OCI-LY7 (cell line): ENCODE data around the gene OAS3. TPM values are rescaled to one million over a fixed set of nuclear protein-coding genes. Genes with fewer than 3 reads are reported as not detected.

Source experiments
- Bru-seq: library from RNA; stranded (reverse); fragments of 400-500 nt; gene quantifications from one replicate; lab custom pipeline; 2021; lab: Mats Ljungman, UMichigan
- BruChase-seq, 2 experiments: library from RNA; stranded (reverse); fragments of 400-500 nt; gene quantifications; one replicate each; lab custom pipeline; 2021; lab: Mats Ljungman, UMichigan
- BruUV-seq: library from RNA; stranded (reverse); fragments of 400-500 nt; replicated peaks from 2 replicates; lab custom pipeline; 2021; lab: Mats Ljungman, UMichigan
- CTCF ChIA-PET: fragments of 300-600 bp; sonication (Branson Sonifier 250); formaldehyde crosslinking; loops from one replicate; lab custom pipeline; 2022; ENCODE audit warnings: antibody characterized with exemption; ENCODE audit not compliant: unreplicated experiment; lab: Charles Lee
- POLR2A ChIA-PET: fragments of 300-600 bp; sonication (Branson Sonifier 250); formaldehyde crosslinking; loops from one replicate; lab custom pipeline; 2022; ENCODE audit warnings: antibody characterized with exemption; lab: Charles Lee
- DNase-seq: peaks from one replicate; pipeline ENCODE4 v3.0.0-alpha.2; 2015; ENCODE audit warnings: low spot score
- H2AFZ ChIP-seq: fragments of 200-600 bp; sonication (generic), shearing (Covaris generic); 2 replicates; pipeline ENCODE4 v1.6.1; 2014; ENCODE audit warnings: mild to moderate bottlenecking, antibody characterized with exemption, low read length, moderate library complexity
- H3K27ac ChIP-seq: fragments of 200-600 bp; sonication (generic); 2 replicates; pipeline ENCODE4 v1.5.1; 2014; ENCODE audit warnings: mixed run types, low read depth, mild to moderate bottlenecking, moderate library complexity, low read length, inconsistent platforms; ENCODE audit not compliant: poor library complexity, severe bottlenecking
- H3K36me3 ChIP-seq: fragments of 200-600 bp; sonication (generic); 2 replicates; pipeline ENCODE4 v1.6.1; 2014; ENCODE audit warnings: mild to moderate bottlenecking, antibody characterized with exemption, low read length, moderate library complexity, mixed read lengths; ENCODE audit not compliant: insufficient read depth
- H3K4me1 ChIP-seq: fragments of 200-600 bp; sonication (generic); 2 replicates; pipeline ENCODE4 v1.5.1; 2014; ENCODE audit warnings: mild to moderate bottlenecking, low read length; ENCODE audit not compliant: insufficient read depth, poor library complexity, severe bottlenecking
- H3K4me2 ChIP-seq: fragments of 200-600 bp; sonication (generic); 2 replicates; pipeline ENCODE4 v1.6.1; 2014; ENCODE audit warnings: mild to moderate bottlenecking, low read length
- H3K4me3 ChIP-seq: fragments of 200-600 bp; sonication (generic); 2 replicates; pipeline ENCODE4 v1.5.1; 2014; ENCODE audit warnings: mild to moderate bottlenecking, low read depth, low read length; ENCODE audit not compliant: poor library complexity, severe bottlenecking
- H3K79me2 ChIP-seq: fragments of 200-600 bp; sonication (generic); 2 replicates; pipeline ENCODE4 v1.6.1; 2016; ENCODE audit warnings: low read depth, mild to moderate bottlenecking, low read length, moderate library complexity, mixed read lengths; ENCODE audit not compliant: insufficient read depth
- H3K9me2 ChIP-seq: fragments of 200-600 bp; sonication (generic); 2 replicates; pipeline ENCODE4 v1.6.1; 2016; ENCODE audit warnings: mild to moderate bottlenecking, low read length, mixed read lengths; ENCODE audit not compliant: insufficient read depth
- H3K9me3 ChIP-seq: fragments of 200-600 bp; sonication (generic); 2 replicates; pipeline ENCODE4 v1.6.1; 2014; ENCODE audit warnings: mild to moderate bottlenecking, mixed run types, low read length, mixed read lengths
- H4K20me1 ChIP-seq: fragments of 200-600 bp; sonication (generic); 2 replicates; pipeline ENCODE4 v1.6.1; 2014; ENCODE audit warnings: mild to moderate bottlenecking, antibody characterized with exemption, low read length, moderate library complexity, mixed read lengths; ENCODE audit not compliant: insufficient read depth
- CTCF ChIP-seq: fragments of 200-600 bp; sonication (generic); conservative IDR thresholded peaks from 2 replicates; pipeline ENCODE4 v1.5.1; 2014; ENCODE audit warnings: mild to moderate bottlenecking, antibody characterized with exemption, low read length, moderate library complexity, mixed read lengths
- EZH2phosphoT487 ChIP-seq: fragments of 200-600 bp; sonication (generic); IDR thresholded peaks from 2 replicates; pipeline ENCODE4 v1.6.1; 2018; ENCODE audit warnings: low read depth, borderline replicate concordance, mild to moderate bottlenecking, mixed run types, antibody characterized with exemption, low read length, moderate library complexity, mixed read lengths
- intact Hi-C: fragments of 100-400 bp; cut with micrococcal nuclease; formaldehyde crosslinking; loops from one replicate; pipeline ENCODE4 v1.10.0; 2022; ENCODE audit not compliant: unreplicated experiment
- long read RNA-seq: library from polyadenylated mRNA; stranded (forward); transcript quantifications from one replicate; pipeline ENCODE4 v2.0.0, GENCODE V29; 2022
- total RNA-seq, 2 experiments: library from RNA; depleted of rRNA in 1 of 2; stranded (reverse); fragments of >200 nt in 1 of 2; shearing (Covaris generic) in 1 of 2; gene quantifications; 2 replicates each; pipeline ENCODE4 v1.2.3, GENCODE V29; 2014 to 2022

The OAS3 gene
- total RNA-seq (2014; rRNA removed; shearing (Covaris generic)) (0.79 and 4.7 TPM in 2 replicates), total RNA-seq (2022) (5.4 and 9.2 TPM in 2 replicates), Bru-seq, nascent RNA (percentile 40 among the genes with signal in this experiment), BruChase-seq, experiment 1, labeled RNA remaining after a 6-hour chase (percentile 49 among the genes with signal in this experiment), BruChase-seq, experiment 2, labeled RNA remaining after a 2-hour chase (percentile 44 among the genes with signal in this experiment)
- long read RNA-seq, full-length matches to known transcripts: 2 of 13 reads
- long read RNA-seq, partial matches to known transcripts: 9 of 13 reads
- long read RNA-seq, other reads (novel, unspliced or antisense): 2 of 13 reads

GRCh38 chr12:112937741-112938719 lies at the start of gene OAS3:
OAS3 (plus strand) TSS chr12:112938474; CDS start chr12:112938531, 57 bp downstream.
- BruUV-seq: no TSS peak
- Histone ChIP-seq H3K79me2 (no peaks in the 10 kb centered on the region), H3K9me3 (no peaks in the 10 kb centered on the region), H3K36me3 (no peaks in the 10 kb centered on the region), H3K9me2 (no peaks in the 10 kb centered on the region), H3K27ac (peak within 1 kb of the TSS; percentile 66), H3K4me2 (peak within 1 kb of the TSS; percentile 89), H3K4me1 (peaks cover 31% of the 10 kb centered on the region), H3K4me3 (peak within 1 kb of the TSS; percentile 71), H4K20me1 (no peaks in the 10 kb centered on the region), H2AFZ (peak within 1 kb of the TSS; percentile 92)
- DNase-seq: peak; percentile 49
- ChIA-PET CTCF (interaction anchor here (0.6 kb wide), 1 partner anchor 444 kb away, joined by 5 read pairs; no protein-coding TSS in a partner anchor), POLR2A (interaction anchor here (0.9 kb wide), 1 partner anchor 30 kb away, joined by 4 read pairs; no protein-coding TSS in a partner anchor)
- intact Hi-C loops: loop anchor here (2.0 kb wide), 1 partner anchor 31 kb away; the partner anchor contains the start of gene OAS1
- TF ChIP-seq CTCF (no peak), EZH2phosphoT487 (no peak)

DNA sequence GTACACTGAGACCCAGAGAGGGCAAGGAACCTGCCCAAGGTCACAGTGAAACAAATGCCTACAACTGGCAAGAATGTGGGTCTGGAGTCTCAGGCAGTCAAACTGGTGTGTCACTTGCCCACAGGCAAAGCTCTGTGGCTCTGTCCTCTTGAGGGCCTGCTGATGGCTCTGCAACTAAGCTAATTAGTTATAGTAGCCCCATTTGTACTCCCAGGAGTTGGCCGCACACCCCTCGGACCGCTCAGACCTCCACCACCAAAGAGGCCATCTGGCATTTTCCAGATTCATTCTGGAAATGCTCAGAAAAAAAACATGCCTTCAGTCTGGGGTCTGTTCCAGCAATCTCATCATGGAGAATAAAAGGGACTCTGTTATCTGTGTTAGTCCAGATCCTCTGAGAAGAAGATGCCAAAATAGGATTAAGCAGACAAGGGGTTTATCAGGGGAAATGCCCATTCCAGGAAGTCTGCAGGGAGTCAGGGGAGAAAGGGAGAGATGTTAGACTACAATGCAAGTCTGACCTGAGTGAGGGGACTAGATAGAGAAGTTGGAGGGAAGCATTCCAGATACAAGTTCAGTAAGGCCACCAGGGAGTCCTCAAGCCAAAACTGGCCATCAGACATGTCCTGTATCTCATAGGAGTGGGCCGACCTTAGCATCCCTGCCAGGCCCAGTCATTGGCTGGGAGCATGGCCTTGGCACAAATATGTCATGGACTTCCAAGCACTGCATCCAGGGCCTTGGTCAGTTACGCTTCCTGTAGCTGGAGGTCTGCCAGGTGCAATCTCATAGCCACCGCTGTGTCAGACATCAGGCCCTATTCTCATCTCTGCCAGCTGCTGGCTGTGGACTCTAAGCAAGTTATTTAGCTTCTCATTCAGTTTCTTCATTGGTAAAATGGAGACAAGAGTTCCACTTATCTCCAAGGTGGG lies 46.9 kb upstream of the OAS3 start:
- Histone ChIP-seq H3K9me2 (no peaks in the 10 kb centered on the region), H4K20me1 (no peaks in the 10 kb centered on the region), H2AFZ (no peak overlapping the region), H3K4me1 (peaks cover 3% of the 10 kb centered on the region), H3K9me3 (no peaks in the 10 kb centered on the region), H3K36me3 (no peaks in the 10 kb centered on the region), H3K4me3 (no peak overlapping the region), H3K27ac (no peak overlapping the region), H3K4me2 (no peak overlapping the region), H3K79me2 (no peaks in the 10 kb centered on the region)
- no peak for DNase-seq
- POLR2A ChIA-PET: interaction anchor here (0.6 kb wide), 1 partner anchor 386 kb away, joined by 5 read pairs; no protein-coding TSS in a partner anchor
- BruUV-seq: no TSS peak
- CTCF ChIA-PET: no interaction called here
- intact Hi-C loops: no loop called here
- TF ChIP-seq EZH2phosphoT487: no peak
- no peak for TF ChIP-seq CTCF
